H1 (cell line): ENCODE results near the gene PLXNB2. TPM values are rescaled to one million over a fixed set of nuclear protein-coding genes. Genes with fewer than 3 reads are reported as not detected.

ENCODE experiments used
- ATF3 ChIP-seq: IDR thresholded peaks from 2 replicates; pipeline ENCODE4 v1.6.1; 2011; ENCODE audit warnings: low read depth, mild to moderate bottlenecking, low read length; ENCODE audit not compliant: insufficient read depth
- CREB1 ChIP-seq: IDR thresholded peaks from 2 replicates; pipeline ENCODE4 v1.6.1; 2012; ENCODE audit warnings: inconsistent platforms
- EGR1 ChIP-seq: IDR thresholded peaks from 2 replicates; pipeline ENCODE4 v1.6.1; 2011; ENCODE audit warnings: low read depth, low read length, borderline replicate concordance
- EZH2 ChIP-seq: fragments of 200-600 bp; sonication (generic); IDR thresholded peaks from 2 replicates; pipeline ENCODE4 v1.7.1; 2012; ENCODE audit warnings: low read depth, mild to moderate bottlenecking, moderate library complexity, low read length, inconsistent platforms; ENCODE audit not compliant: severe bottlenecking
- GABPA ChIP-seq: IDR thresholded peaks from 2 replicates; pipeline ENCODE4 v1.6.1; 2011; ENCODE audit warnings: mild to moderate bottlenecking, low read length, moderate library complexity, borderline replicate concordance; ENCODE audit not compliant: insufficient read depth
- JUND ChIP-seq: IDR thresholded peaks from 2 replicates; pipeline ENCODE4 v1.6.1; 2011; ENCODE audit warnings: mild to moderate bottlenecking, improper control_type of control experiment, low read length
- KDM1A ChIP-seq: fragments of 200-600, 300-600 bp; sonication (generic); IDR thresholded peaks from 2 replicates; pipeline ENCODE4 v1.7.1; 2016; ENCODE audit warnings: mild to moderate bottlenecking, low read length, borderline replicate concordance
- MAX ChIP-seq: IDR thresholded peaks from 2 replicates; pipeline ENCODE4 v1.6.1; 2012; ENCODE audit warnings: inconsistent platforms
- NRF1 ChIP-seq: IDR thresholded peaks from 2 replicates; pipeline ENCODE4 v1.6.1; 2011; ENCODE audit warnings: mild to moderate bottlenecking, low read depth, low read length, improper control_type of control experiment
- RXRA ChIP-seq: IDR thresholded peaks from 2 replicates; pipeline ENCODE4 v1.6.1; 2011; ENCODE audit warnings: low read depth, mild to moderate bottlenecking, low read length, moderate library complexity; ENCODE audit not compliant: insufficient read depth
- TAF7 ChIP-seq: optimal IDR thresholded peaks from 2 replicates; pipeline ENCODE3; 2011; ENCODE audit warnings: low read depth, mild to moderate bottlenecking, inconsistent platforms, low read length, moderate library complexity, borderline replicate concordance
- TCF12 ChIP-seq: IDR thresholded peaks from 2 replicates; pipeline ENCODE4 v1.6.1; 2011; ENCODE audit warnings: low read depth, mild to moderate bottlenecking, low read length
- TEAD4 ChIP-seq: IDR thresholded peaks from 2 replicates; pipeline ENCODE4 v1.6.1; 2012; ENCODE audit warnings: low read depth, low read length, inconsistent platforms, mixed read lengths
- YY1 ChIP-seq: IDR thresholded peaks from 2 replicates; pipeline ENCODE4 v1.6.1; 2011; ENCODE audit warnings: low read depth, mild to moderate bottlenecking, low read length
- polyA plus RNA-seq, 7 experiments: library from polyadenylated mRNA; depleted of rRNA in 3 of 7; stranded (reverse) in 5 of 7; unstranded in 2 of 7; fragments of >200 nt in 5 of 7; fragments of 200-250 nt in 2 of 7; gene quantifications; 1 replicate in 5 of 7; 2 replicates in 1 of 7; 4 replicates in 1 of 7; pipeline versions ENCODE4 v1.2.1 to v1.2.3, GENCODE V29; 2011 to 2013; ENCODE audit warnings: missing spikeins in 2 of 7, mixed read lengths in 2 of 7
- total RNA-seq: library from RNA; stranded (reverse); fragmentation: NEBNext Ultra II Directional; extraction: Animal tissue kit (Norgen Biotek cat#: 25700); gene quantifications from 2 replicates; pipeline ENCODE4 v1.2.1, GENCODE V29; 2021

Gene PLXNB2
- total and polyA plus RNA-seq, 2 of the 8 experiments (the other 6 are each of a cell fraction or from before 2014, with no cell fraction given) = 58.3 to 92.8 TPM

- TF ChIP-seq EZH2 (no peak), JUND (0 out of 2 replicates have a peak, but pooled peaks have one; percentile 6), ATF3 (peak; percentile 92), YY1 (0 out of 2 replicates have a peak, but pooled peaks have one; percentile 11), TCF12 (peak; percentile 85; the same call in 1 of the 2 replicates), TAF7 (peak; percentile 97), CREB1 (0 out of 2 replicates have a peak, but pooled peaks have one; percentile 31), GABPA (0 out of 2 replicates have a peak, but pooled peaks have one; percentile 50), EGR1 (0 out of 2 replicates have a peak, but pooled peaks have one; percentile 40), KDM1A (no peak), MAX (peak; percentile 40; the same call in 1 of the 2 replicates), TEAD4 (no peak), NRF1 (no peak), RXRA (no peak)
These were observed 31.3 kb downstream of the PLXNB2 start (continued) for GRCh38 chr22:50276143-50276542.
